GM21723 (cell line): ENCODE data around the gene FBXO10.
"Not testable (repeated sequence)": the region's sequence is repeated elsewhere in the genome, so short reads cannot be mapped to it uniquely, and the experiment has no call there.

Experiments
- ATAC-seq: cut with Tn5 transposase; IDR thresholded peaks from one replicate; pipeline ENCODE4 v1.9.1; 2021; ENCODE audit warnings: mild to moderate bottlenecking, moderate library complexity; ENCODE audit not compliant: unreplicated experiment

FBXO10 gene

DNA sequence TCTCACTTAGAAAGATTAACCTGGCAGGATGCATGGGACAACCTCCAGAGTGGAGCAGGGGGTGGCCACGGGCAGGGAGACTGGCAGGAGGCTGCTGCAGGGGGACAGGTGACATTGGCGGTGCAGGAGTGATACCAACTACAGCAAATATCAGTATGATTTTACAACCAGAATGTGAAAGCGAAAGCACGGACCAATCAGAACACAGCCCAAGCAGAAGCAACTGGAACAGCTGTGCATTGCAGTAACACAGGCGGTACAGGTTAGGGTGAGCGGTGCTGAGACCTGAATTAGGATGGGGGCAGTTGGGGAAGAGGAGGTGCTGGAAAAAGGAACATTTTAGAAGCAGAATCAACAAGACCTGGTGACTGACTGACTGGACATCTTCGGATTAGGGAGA, 61.2 kb downstream of the FBXO10 start:
- ATAC-seq, result no peak

DNA sequence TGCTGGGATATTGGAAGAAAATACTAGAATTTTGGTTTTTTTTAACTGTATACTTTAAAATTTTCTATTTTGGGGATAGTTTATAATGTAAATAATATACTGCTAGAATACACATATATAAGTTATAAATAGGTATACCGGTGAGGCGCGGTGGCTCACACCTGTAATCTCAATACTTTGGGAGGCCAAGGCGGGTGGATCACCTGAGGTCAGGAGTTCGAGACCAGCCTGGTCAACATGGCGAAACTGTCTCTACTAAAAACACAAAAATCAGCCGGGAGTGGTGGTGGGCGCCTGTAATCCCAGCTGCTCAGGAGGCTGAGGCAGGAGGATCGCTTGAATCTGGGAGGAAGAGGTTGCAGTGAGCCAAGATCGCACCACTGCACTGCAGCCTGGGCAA, 61.8 kb downstream of the FBXO10 start:
- ATAC-seq, result not testable (repeated sequence)

DNA sequence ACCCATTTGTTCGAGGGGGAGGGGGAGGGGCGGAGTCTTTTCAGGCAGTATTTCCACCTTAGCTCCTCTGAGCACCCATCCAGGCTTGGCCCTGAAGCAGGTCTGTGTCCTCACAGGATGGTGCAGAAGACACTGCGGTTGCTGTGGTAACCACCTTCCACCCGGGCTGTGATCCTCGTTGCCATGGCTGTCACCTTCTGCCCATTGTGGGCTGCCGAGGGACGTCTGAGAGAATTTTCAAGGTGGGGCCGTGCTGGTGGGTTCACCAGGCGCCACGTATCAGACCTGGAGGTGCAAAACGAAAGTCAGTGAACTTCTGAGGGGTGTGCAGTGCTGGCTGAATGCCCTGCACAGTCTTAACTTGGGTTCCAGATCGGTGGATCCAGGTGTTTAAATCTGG, 63.7 kb downstream of the FBXO10 start:
- ATAC-seq, result no peak

DNA sequence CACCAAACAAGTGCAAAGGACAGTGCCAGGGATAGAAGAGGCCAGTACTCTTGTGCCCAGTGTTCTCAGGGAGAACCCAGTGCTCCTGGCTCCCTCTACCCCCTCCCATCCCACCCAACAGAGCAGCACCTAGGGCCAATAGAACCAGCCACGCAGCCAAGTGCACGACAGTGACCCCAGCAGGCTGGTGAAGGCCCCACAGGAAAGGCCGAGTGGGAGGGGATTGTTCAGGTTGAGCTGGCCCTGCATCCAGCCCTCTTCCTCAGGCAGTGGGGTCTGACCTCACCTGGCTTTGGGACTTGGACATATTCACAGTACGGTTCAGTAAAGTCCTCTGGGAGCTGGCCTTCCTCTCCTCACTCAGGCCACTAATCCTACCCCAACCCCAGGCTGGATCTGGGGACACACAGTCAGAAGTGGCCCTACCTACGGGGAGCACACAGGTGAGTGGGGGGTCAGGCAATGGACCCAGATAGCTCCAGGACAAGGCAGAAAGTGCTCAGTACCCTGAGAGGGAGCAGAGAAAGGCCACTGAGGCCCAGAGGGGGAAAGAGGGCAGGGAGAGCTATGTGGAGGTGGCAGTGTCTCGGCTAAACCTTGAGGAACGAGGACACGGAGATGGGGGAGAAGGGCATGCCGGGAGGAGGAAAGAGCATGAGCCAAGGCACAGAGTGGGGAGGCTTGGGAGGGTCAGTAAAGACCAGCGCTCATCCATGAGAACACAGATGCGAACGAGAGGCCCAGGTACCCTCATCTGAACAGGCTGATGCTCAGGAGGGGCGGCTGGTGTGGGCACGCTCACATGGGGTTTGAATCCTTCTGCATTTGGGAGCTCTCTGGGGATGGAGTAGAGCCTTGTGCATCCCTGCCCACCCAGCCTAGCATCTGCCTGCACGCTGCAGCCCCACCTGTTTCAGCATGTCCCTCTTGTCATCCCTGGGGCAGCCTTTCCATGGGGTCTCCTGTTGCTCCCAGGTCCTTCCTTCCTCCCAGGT, 64.9 kb downstream of the FBXO10 start:
- no peak for ATAC-seq

DNA sequence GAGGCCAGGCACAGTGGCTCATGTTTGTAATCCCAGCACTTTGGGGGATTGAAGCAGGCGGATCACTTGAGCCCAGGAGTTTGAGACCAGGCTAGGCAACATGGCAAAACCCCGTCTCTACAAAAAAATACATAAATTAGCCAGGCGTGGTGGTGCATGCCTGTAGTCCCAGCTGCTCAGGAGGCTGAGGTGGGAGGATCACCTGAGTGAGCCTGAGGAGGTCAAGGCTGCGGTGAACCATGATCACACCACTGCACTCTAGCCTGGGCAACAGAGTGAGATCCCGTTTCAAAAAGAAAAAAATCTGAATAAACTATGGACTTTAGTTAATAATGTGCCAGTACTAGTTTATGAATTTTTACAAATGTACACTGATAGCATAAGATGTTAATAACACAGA, 66.1 kb downstream of the FBXO10 start:
- not testable (repeated sequence) for ATAC-seq

DNA sequence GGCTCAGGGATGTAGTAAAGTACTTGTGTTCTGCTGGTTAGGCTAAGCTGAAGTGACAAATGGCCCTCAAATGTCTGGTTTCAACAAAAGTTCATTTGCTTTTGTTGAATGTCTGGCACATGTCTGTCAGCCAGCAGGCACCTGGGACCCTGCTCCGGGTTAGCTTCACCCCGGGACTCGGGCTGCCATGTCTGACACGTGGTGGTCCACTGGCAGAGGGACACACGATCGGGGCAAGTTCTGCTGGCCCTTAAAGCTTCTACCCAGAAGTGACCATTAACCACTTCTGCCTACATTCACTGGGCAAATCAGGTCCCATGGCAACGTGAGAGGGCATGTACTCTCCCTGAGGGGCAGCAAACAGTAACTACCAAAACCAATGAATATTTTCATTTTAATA, 66.6 kb downstream of the FBXO10 start:
- ATAC-seq, result no peak

DNA sequence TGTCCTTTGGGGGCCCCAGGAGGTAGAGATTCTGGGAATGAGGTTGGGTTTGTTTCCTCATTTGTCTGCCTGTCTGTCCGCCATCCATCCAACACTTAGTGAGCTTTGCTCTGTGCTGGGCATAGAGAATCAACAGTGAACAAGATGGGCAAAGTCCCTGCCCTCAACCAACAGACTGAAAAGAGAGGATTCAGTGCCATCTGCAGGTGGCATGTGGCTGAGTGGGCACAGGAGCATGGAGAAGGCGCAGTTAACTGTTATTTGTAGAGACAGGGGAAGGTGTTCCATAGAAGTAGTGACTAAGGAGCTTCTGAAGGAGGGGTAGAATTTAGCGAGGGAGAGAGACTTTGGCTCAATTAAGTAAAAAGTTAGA, 67.4 kb downstream of the FBXO10 start:
- no peak for ATAC-seq

DNA sequence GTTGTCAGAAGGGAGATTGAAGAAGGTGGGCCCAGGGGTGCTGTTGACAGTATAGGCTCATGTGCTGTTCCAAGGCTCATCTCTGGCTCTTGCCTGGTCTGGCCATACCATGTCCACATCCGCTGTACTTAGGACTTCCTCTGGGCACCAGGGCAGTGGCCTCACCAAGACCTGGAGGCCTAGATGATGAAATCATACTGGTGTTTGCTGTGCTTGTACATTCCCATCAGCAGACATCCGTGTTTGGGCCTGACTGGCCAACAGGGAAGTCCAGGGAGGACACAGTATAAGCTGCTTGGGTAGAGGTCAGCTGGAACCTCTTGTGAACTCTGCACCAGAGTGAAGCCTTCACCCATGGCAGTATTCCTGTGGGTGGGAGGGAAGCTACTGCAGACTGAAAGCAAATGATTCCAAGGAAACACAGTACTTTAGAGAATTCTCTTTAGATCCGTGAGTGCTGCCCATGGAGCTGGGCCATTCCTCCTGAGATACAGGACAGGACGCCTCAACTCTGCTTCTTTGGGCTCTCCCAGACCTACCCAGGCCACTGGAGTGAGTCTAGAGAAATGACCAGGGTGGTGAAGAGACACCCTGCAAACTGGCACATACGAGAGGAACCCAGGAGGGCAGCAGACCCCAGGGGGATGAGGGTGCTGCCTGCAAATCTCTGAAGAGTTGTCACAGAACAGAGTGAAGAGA, 67.9 kb downstream of the FBXO10 start:
- ATAC-seq, result no peak

DNA sequence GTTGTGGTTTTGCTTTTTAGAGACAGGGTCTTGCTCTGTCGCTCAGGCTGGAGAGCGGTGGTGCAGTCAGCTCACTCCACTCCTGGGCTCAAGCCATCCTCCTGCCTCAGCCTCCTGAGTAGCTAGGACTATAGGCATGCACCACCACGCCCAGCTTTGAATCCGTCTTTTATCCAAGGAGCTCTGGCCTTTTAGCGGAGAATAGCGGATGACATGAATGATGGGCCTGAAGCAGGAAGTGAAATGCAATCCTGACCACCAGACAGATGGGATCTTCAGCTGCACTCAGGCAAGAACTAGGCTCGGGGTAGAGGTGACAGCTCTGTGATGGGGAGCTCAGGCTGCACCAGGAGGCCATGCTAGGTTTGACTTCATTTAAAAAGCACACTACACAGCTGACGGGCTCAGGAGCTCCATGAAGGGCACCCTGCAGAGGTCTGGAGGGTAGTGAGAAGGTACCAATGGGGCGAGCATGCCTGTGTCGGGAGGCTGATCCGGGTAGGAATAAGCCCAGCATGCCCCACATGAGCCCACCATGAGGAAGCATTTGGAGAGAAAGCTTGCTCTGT, 68.5 kb downstream of the FBXO10 start:
- no peak for ATAC-seq

DNA sequence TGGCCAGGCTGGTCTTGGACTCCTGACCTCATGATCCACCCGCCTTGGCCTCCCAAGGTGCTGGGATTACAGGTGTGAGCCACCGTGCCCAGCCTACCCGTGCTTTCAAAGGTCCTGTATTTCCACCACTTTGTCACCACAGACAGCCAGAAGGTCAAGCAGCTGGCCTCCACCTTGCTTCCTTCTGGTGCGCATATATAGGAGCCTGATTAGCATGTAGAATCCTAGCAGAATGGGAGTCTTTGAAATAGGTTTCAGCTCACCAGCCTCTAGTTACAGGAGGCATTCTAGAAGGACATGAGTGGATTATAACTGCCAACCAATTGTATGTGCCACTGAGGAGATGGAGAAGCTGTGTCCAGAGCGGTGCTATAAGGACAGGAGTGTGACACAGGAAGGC, 71.6 kb downstream of the FBXO10 start:
- no peak for ATAC-seq

DNA sequence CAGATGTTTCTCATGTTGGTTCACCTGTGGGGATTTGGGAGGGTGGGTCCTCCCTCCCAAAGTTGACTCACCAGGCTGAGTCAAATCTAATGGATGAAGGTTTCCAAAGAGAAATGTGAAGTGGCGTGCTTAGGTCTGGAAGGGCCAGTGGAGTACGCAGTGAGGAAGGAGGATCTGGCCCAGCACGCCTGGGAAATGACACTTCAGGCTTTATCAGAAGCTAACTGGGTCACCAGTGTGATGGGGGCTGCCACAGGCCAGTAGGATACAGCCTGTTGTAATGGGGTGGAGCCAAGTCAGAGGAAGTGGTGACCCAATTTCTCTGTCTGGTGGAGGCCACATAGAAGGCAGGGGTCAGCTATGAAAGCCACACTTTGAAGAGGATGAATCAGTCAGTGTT, 72.4 kb downstream of the FBXO10 start:
- no peak for ATAC-seq

DNA sequence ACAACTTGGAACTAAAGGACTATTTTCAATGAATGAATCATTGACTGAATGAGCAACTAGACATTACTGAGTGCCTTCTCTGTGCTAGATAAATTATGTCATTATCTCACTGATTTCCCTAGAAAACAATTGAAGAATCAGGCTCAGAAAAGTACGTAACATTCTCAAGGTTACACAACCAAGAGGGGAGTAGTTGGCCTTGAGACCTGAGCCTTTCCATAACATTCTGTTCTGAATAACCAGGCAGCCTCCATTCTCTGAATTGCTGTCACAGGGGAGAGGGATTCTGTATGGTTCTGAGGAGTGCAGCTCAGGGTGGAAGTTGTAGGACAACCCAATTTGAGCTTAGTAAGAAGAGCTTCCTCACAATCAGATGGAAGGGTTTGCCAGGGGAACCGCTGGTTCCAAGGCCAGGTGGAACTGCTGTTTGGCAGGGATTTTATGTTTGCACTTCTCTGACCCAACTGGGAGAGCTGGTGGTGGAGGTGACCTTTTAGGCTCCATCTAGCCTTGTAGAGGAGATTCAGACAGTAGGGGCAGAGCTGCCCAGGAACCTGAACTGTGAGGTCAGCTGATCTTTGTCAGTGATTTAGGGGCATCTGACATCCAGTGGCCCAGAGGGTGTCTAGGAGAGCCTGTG, 74.1 kb downstream of the FBXO10 start:
- no peak for ATAC-seq

DNA sequence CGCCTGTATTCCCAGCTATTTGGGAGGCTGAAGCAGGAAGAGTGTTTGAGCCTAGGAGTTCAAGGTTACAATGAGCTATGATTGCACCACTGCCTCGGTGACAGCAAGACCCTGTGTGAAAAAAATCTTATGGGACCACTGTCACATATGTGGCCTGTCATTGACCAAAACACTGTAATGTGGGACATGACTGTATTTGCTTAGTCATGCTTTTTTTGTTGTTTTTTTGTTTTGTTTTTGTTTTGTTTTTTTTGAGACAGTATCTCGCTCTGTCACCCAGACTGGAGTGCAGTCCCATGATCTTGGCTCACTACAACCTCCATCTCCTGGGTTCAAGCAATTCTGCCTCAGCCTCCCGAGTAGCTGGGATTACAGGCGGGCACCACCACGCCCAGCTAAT, 76.9 kb downstream of the FBXO10 start:
- ATAC-seq, result no peak

DNA sequence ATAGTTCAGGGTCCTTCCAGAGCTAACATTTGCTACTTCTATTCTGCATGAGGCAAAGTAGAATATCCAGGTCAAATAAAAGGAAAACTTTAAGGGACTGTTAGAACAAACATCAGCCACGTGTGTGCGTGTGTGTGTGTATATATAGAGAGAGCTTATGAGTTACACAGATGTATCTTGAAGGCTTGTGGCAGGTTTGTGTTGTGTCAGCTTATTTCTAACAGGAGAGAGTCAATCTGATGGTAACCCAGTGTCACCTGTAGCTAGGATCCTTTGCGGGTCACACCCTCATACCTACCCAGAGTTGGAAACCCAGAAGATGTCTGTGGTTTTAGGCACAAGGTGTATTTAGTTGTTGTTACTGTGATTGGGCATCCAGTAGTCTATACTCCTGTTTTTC, 77.7 kb downstream of the FBXO10 start:
- ATAC-seq, result no peak

DNA sequence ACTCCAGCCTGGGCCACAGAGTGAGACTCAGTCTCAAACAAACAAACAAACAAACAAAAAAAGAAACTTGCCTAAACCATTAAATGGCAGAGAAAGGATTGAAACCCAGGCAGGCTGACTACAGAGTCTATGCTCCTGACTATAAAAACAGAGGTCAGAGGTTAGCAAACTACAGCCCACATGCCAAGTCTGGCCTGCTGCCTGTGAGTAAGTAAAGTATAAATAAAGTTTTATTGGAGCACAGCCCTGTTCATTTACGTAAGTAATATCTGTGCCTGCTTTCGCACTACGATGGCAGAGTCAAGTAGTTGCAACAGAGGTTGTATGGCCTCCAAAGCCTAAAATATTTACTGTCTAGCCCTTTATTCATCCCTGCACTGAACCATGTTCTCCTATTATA, 78.9 kb downstream of the FBXO10 start:
- no peak for ATAC-seq

DNA sequence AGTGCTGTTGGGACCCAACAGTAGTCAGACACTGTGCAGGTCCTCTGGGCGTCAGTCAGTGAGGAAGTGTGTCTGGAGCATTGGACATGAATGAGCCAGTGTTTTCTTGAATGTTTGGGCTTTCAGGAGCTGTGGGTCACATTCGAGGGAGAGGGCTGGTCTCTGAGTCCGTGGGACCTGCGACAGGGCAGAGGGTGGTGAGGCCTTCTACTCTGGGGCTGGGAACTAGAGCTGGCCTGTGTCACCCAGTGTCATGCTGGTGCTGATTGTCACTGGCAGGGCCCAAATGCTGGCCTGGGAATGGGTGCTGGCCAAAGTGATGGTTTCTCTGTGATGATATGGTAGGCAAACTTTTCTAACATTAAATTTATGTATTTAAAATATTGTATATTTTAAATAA, 80.2 kb downstream of the FBXO10 start:
- no peak for ATAC-seq

DNA sequence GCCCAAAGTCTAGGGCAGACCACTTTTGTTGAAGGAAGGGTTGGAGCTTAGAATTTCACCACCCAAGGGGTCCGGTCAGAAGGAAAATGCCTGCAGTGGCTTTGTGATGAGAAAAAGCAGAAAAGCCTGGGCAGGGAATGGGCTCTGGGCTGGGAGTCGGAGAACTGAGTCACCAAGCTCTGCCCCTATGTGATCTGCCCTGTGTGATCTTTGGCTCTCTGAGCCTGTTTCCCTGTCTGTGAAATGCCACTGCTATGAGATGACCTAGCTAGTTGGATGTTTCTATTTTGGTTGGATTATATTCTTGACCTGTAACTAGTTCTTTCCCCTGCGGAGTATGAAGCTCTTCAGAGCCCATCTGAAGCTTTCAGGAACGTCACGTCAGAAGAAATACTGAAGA, 80.6 kb downstream of the FBXO10 start:
- no peak for ATAC-seq

DNA sequence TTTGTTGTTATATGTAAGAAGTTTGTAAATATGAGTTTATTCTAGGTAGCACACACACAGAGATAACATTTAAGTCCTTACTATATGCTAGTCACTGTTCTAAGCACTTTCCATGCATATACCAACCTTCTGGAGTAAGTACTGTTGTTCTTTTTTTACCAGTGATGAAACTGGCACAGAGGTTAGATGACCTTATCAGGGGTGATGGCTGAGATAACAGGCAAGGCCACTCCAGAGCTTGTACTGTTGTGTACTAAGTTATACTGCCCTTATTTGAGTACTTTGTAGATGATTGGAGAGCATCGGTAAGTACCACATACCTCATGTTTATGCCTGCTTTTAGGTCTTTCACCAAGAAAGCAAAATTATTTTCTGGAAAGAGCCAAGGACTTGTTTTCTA, 84.2 kb downstream of the FBXO10 start:
- no peak for ATAC-seq

DNA sequence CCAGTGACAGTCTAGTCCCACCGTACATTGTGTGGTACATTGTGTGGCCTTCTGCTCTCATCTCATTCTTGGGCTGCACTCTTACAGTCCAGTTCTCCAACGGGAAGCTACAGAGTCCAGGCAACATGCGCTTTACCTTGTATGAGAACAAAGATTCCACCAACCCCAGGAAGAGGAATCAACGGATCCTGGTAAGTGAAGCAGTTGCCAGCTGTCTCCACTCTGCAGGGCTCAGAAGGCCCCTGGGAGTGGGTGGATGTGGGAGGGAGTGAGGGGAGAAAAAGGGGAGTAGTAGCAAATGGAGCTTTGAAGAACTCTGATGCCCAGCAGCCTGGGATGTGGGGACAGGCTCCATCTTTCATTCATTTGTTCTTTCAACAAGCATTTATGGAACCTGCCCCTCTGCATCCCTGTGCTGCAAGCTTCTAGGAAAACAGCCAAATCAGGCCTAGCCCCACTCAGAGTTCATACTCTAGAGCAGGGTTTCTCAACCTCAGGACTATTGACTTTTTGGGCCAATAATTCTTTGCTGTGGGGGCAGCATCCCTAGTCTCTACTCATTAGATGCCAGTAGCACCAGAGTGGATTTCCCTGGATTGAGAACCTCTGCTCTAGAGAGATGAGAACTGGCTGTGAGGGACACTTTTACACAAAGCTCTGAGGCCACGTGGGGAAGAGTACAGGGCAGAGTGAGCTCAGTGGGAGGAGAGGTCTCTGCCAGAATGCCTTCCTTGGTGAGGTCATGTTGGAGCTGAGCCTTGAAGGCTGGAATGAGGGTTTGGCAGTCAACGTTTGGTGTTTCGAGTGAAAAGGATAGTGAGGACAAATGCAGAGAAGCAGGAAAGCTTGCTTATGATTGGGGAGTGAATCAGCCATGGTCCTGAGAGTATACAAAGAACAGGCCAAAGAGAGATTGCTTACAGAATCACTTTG, 89.3 kb downstream of the FBXO10 start:
- no peak for ATAC-seq

DNA sequence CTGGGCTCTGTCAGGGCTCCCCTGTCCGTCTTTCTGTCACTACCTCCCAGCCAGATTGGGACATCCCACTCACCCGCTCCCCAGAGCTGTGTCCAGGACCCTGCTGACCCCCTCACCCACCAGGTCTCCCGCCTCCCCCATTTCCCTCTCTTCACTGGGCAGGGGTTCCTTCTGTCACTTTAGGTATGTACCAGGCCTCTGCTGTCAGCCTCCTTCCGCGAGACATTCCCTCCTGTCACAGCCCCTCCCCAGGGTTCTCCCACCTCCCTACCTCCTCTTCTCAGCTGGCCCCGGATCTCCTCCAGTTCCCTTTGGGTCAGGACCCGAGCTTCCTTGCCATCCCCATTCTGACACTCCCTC, 89.9 kb downstream of the FBXO10 start:
- no peak for ATAC-seq
